Ishikawa (cell line): ENCODE data around the gene TMEM52B.

Experiments
- CEBPB ChIP-seq: IDR thresholded peaks from 2 replicates; pipeline ENCODE4 v1.6.1; 2012
- EP300 ChIP-seq: IDR thresholded peaks from 2 replicates; pipeline ENCODE4 v1.6.1; 2012; ENCODE audit warnings: borderline replicate concordance
- FOXM1 ChIP-seq: IDR thresholded peaks from 2 replicates; pipeline ENCODE4 v1.6.1; 2012; ENCODE audit warnings: low read depth, borderline replicate concordance
- TAF1 ChIP-seq: IDR thresholded peaks from 2 replicates; pipeline ENCODE4 v1.6.1; 2012; ENCODE audit warnings: low read depth, mild to moderate bottlenecking
- ZBTB7A ChIP-seq: IDR thresholded peaks from 2 replicates; pipeline ENCODE4 v1.6.1; 2012; ENCODE audit warnings: low read depth
- TF ChIP-seq, protein P1 (sequence below): IDR thresholded peaks from 2 replicates; pipeline ENCODE4 v1.6.1; 2012; ENCODE audit warnings: low read depth, mild to moderate bottlenecking

DNA sequence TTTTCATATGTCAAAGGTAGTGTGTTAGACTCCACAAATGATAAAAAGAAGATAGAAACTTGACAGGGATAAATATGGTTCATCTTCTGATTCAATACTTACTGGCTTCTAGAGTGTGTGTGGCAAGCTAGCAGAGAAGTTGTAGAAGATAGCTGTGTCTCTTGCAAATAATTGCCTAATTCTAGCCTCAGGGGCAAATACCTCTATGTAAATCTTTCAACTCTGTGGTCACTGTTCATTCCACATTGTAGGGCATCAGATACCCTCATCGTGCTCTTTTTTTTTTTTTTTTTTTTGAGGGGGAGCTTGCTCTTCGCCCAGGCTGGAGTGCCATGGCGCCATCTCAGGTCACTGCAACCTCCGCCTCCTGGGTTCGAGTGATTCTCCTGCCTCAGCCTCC, 8.6 kb upstream of the TMEM52B start:
- TF ChIP-seq, protein P1, sequence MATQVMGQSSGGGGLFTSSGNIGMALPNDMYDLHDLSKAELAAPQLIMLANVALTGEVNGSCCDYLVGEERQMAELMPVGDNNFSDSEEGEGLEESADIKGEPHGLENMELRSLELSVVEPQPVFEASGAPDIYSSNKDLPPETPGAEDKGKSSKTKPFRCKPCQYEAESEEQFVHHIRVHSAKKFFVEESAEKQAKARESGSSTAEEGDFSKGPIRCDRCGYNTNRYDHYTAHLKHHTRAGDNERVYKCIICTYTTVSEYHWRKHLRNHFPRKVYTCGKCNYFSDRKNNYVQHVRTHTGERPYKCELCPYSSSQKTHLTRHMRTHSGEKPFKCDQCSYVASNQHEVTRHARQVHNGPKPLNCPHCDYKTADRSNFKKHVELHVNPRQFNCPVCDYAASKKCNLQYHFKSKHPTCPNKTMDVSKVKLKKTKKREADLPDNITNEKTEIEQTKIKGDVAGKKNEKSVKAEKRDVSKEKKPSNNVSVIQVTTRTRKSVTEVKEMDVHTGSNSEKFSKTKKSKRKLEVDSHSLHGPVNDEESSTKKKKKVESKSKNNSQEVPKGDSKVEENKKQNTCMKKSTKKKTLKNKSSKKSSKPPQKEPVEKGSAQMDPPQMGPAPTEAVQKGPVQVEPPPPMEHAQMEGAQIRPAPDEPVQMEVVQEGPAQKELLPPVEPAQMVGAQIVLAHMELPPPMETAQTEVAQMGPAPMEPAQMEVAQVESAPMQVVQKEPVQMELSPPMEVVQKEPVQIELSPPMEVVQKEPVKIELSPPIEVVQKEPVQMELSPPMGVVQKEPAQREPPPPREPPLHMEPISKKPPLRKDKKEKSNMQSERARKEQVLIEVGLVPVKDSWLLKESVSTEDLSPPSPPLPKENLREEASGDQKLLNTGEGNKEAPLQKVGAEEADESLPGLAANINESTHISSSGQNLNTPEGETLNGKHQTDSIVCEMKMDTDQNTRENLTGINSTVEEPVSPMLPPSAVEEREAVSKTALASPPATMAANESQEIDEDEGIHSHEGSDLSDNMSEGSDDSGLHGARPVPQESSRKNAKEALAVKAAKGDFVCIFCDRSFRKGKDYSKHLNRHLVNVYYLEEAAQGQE = no peak
- TF ChIP-seq EP300 = no peak
- TF ChIP-seq ZBTB7A = no peak
- no peak for TF ChIP-seq FOXM1
- TF ChIP-seq CEBPB = no peak
- no peak for TF ChIP-seq TAF1
